Activated CD8-positive, alpha-beta T cell treated with anti-CD3 and anti-CD28 coated beads for 36 hours (primary cell): Measurements from ENCODE around the gene FKBP3. TPM values are rescaled to one million over a fixed set of nuclear protein-coding genes. Genes with fewer than 3 reads are reported as not detected.

Experiments
- ATAC-seq: fragments of 200-7000 bp; cut with Tn5 transposase; one replicate; pipeline ENCODE4 v1.10.0; 2021; ENCODE audit warnings: mild to moderate bottlenecking, moderate library complexity
- CTCF ChIA-PET: fragments of 350-600 bp; sonication (Branson Sonifier 250); formaldehyde crosslinking; loops from one replicate; lab custom pipeline; 2021; ENCODE audit warnings: antibody characterized with exemption; lab: Charles Lee
- POLR2A ChIA-PET: fragments of 350-600 bp; sonication (Branson Sonifier 250); formaldehyde crosslinking; loops from one replicate; lab custom pipeline; 2021; ENCODE audit warnings: antibody characterized with exemption; lab: Charles Lee
- DNase-seq: peaks from one replicate; pipeline ENCODE4 v3.0.0-alpha.2; 2020
- H3K27ac Mint-ChIP-seq: one replicate; pipeline ENCODE4 v1.8.0; 2021; ENCODE audit warnings: mild to moderate bottlenecking, mixed read lengths
- H3K27me3 Mint-ChIP-seq: one replicate; pipeline ENCODE4 v1.8.0; 2021; ENCODE audit warnings: mixed read lengths
- H3K36me3 Mint-ChIP-seq: one replicate; pipeline ENCODE4 v1.8.0; 2021; ENCODE audit warnings: low read depth, mixed read lengths
- H3K4me1 Mint-ChIP-seq: one replicate; pipeline ENCODE4 v1.8.0; 2021; ENCODE audit warnings: low read depth, mixed read lengths
- H3K4me3 Mint-ChIP-seq: one replicate; pipeline ENCODE4 v1.8.0; 2021; ENCODE audit warnings: mild to moderate bottlenecking, moderate library complexity, mixed read lengths
- H3K9me3 Mint-ChIP-seq: one replicate; pipeline ENCODE4 v1.8.0; 2021; ENCODE audit warnings: mixed read lengths
- CTCF ChIP-seq: fragments of 200-600 bp; IDR thresholded peaks from one replicate; pipeline ENCODE4 v1.8.0; 2022; ENCODE audit warnings: antibody characterized with exemption, mild to moderate bottlenecking
- intact Hi-C: fragments of 100-400 bp; cut with micrococcal nuclease; formaldehyde crosslinking; loops from one replicate; pipeline ENCODE4 v1.10.0; 2022
- total RNA-seq, 2 experiments: library from RNA; stranded (reverse); gene quantifications; one replicate each; pipeline ENCODE4 v1.2.3, GENCODE V29; 2021

Gene FKBP3
- total RNA-seq, 2 experiments from 2014 or later, result 65.6 to 66.4 TPM

- DNase-seq (no peak), ATAC-seq (no peak)
- H3K4me1 Mint-ChIP-seq, result no peaks in the 10 kb centered on the region
- POLR2A ChIA-PET, result no interaction called here
- H3K4me3 Mint-ChIP-seq, result no peak overlapping the region
- H3K27me3 Mint-ChIP-seq, result no peaks in the 10 kb centered on the region
- H3K36me3 Mint-ChIP-seq, result peaks cover 2% of the 10 kb centered on the region
- CTCF ChIA-PET, result no interaction called here
- H3K9me3 Mint-ChIP-seq, result no peaks in the 10 kb centered on the region
- TF ChIP-seq CTCF, result no peak
- intact Hi-C loops, result no loop called here
- no peak overlapping the region for H3K27ac Mint-ChIP-seq
Observed at GRCh38 chr14:45070215-45070614, 64.1 kb downstream of the FKBP3 start.

GRCh38 chr14:45068396-45068795 lies 65.9 kb downstream of the FKBP3 start:
- DNase-seq, result no peak
- Mint-ChIP-seq H3K4me3 (no peak overlapping the region), H3K27ac (no peak overlapping the region), H3K9me3 (no peaks in the 10 kb centered on the region), H3K4me1 (no peaks in the 10 kb centered on the region), H3K36me3 (peaks cover 2% of the 10 kb centered on the region), H3K27me3 (no peaks in the 10 kb centered on the region)
- no peak for ATAC-seq
- ChIA-PET CTCF (no interaction called here), POLR2A (no interaction called here)
- no peak for TF ChIP-seq CTCF
- intact Hi-C loops, result no loop called here

GRCh38 chr14:45066667-45067066 lies 67.6 kb downstream of the FKBP3 start:
- Mint-ChIP-seq H3K36me3 (peaks cover 6% of the 10 kb centered on the region), H3K4me3 (no peak overlapping the region), H3K27ac (no peak overlapping the region), H3K9me3 (no peaks in the 10 kb centered on the region), H3K27me3 (no peaks in the 10 kb centered on the region), H3K4me1 (no peaks in the 10 kb centered on the region)
- no peak for TF ChIP-seq CTCF
- ATAC-seq, result no peak
- CTCF ChIA-PET, result interaction anchor here (1.3 kb wide), 1 partner anchor 220 kb away, joined by 3 read pairs; no protein-coding TSS in a partner anchor
- no peak for DNase-seq
- POLR2A ChIA-PET, result no interaction called here
- intact Hi-C loops, result no loop called here

- POLR2A ChIA-PET, result no interaction called here
- H3K4me1 Mint-ChIP-seq, result no peaks in the 10 kb centered on the region
- DNase-seq (no peak), ATAC-seq (no peak)
- H3K9me3 Mint-ChIP-seq, result no peaks in the 10 kb centered on the region
- H3K36me3 Mint-ChIP-seq, result peaks cover 6% of the 10 kb centered on the region
- no peak overlapping the region for H3K4me3 Mint-ChIP-seq
- no peak for TF ChIP-seq CTCF
- CTCF ChIA-PET, result interaction anchor here (0.9 to 1.3 kb wide), 2 partner anchors 57 to 219 kb away, joined by 3 to 4 read pairs; no protein-coding TSS in a partner anchor
- H3K27me3 Mint-ChIP-seq, result no peaks in the 10 kb centered on the region
- no peak overlapping the region for H3K27ac Mint-ChIP-seq
- intact Hi-C loops, result no loop called here
Observed at GRCh38 chr14:45065956-45066355, 68.3 kb downstream of the FKBP3 start.

Other genes with a start within 250 kb of the FKBP3 start
- 10 to 100 TPM; 10.9 to 11.1 TPM for gene KLHL28, start 172.5 kb downstream of the FKBP3 start, total RNA-seq
- 1 to 10 TPM; 5.5 to 7.9 TPM for gene TOGARAM1, start 172.3 kb downstream of the FKBP3 start, total RNA-seq
- 10 to 100 TPM; 45.7 to 48.3 TPM for gene PRPF39, start 50.4 kb downstream of the FKBP3 start, total RNA-seq
- gene FANCM, start 1.4 kb upstream of the FKBP3 start, total RNA-seq, result 10 to 100 TPM; 15.8 to 17.0 TPM
- gene MIS18BP1, start 118.7 kb upstream of the FKBP3 start, total RNA-seq, result 10 to 100 TPM; 51.0 to 55.8 TPM